Mammary epithelial cell (primary cell): ENCODE results near the gene KRTAP5-7.

ENCODE experiments used
- EZH2 ChIP-seq: IDR thresholded peaks from 2 replicates; pipeline ENCODE4 v1.6.1; 2012; ENCODE audit warnings: low read length, inconsistent platforms, borderline replicate concordance
- TF ChIP-seq, protein P1 (sequence below), 2 donors: IDR thresholded peaks in 1 of 2; conservative IDR thresholded peaks in 1 of 2; 2 replicates each; pipeline ENCODE4 v1.5.1; 2011 to 2012; ENCODE audit warnings: inconsistent platforms in 2 of 2, low read length in 2 of 2, mild to moderate bottlenecking in 2 of 2, control low read depth in 1 of 2, low read depth in 1 of 2; ENCODE audit not compliant: insufficient read depth in 1 of 2; ENCODE audit errors: extremely low read depth in 1 of 2

DNA sequence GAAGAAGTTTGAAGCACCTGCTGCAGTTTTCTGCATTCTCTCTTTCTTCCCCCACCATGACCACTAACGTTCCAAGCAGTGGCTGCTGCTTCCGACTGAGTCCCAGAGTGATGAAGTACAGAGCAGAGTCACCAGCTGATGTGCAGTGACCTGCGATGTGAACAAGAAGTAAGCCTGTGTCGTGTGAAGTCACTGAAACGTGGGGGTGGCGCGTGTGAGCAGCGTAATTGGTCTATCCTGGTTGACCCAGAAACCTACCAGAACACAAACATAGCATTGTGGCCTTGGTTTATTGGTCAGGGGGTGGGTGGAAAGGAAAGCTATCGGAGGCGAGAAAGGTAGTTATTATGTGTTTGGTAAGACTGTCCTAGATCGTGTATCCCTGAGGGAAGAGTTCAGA is 3.5 kb downstream of the KRTAP5-7 start:
- TF ChIP-seq, protein P1, sequence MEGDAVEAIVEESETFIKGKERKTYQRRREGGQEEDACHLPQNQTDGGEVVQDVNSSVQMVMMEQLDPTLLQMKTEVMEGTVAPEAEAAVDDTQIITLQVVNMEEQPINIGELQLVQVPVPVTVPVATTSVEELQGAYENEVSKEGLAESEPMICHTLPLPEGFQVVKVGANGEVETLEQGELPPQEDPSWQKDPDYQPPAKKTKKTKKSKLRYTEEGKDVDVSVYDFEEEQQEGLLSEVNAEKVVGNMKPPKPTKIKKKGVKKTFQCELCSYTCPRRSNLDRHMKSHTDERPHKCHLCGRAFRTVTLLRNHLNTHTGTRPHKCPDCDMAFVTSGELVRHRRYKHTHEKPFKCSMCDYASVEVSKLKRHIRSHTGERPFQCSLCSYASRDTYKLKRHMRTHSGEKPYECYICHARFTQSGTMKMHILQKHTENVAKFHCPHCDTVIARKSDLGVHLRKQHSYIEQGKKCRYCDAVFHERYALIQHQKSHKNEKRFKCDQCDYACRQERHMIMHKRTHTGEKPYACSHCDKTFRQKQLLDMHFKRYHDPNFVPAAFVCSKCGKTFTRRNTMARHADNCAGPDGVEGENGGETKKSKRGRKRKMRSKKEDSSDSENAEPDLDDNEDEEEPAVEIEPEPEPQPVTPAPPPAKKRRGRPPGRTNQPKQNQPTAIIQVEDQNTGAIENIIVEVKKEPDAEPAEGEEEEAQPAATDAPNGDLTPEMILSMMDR (conservative IDR thresholded peaks at IDR 0.05 in 1 of 2, IDR thresholded peaks at IDR 0.05 in 1 of 2; ENCODE audit: extremely low read depth in 1 of 2, insufficient read depth in 1 of 2, low read depth in 1 of 2, low read length in 2 of 2): no peak
- TF ChIP-seq EZH2: no peak
